Neural cell (in vitro differentiated cells): ENCODE results near the gene RAF1.

ENCODE experiments used
- CTCF ChIP-seq: fragments of 450-650 bp; IDR thresholded peaks from 2 replicates; pipeline ENCODE4 v1.5.1; 2014; ENCODE audit warnings: antibody characterized with exemption, mild to moderate bottlenecking, moderate library complexity; ENCODE audit not compliant: poor library complexity, severe bottlenecking
- EZH2 ChIP-seq: fragments of 200-600, 300-800 bp; shearing (Covaris generic), sonication (generic); IDR thresholded peaks from 2 replicates; pipeline ENCODE4 v1.6.1; 2014; ENCODE audit warnings: antibody characterized with exemption, low read length, borderline replicate concordance, mild to moderate bottlenecking; ENCODE audit not compliant: insufficient read depth, poor library complexity, severe bottlenecking
- REST ChIP-seq: IDR thresholded peaks from 2 replicates; pipeline ENCODE4 v1.6.1; 2012; ENCODE audit warnings: borderline replicate concordance
- SMC3 ChIP-seq: fragments of 450-650 bp; conservative IDR thresholded peaks from 2 replicates; pipeline ENCODE4 v1.6.1; 2014; ENCODE audit warnings: antibody characterized with exemption, mild to moderate bottlenecking, moderate library complexity; ENCODE audit not compliant: poor library complexity
- TAF1 ChIP-seq: IDR thresholded peaks from 2 replicates; pipeline ENCODE4 v1.6.1; 2012; ENCODE audit warnings: low read depth

- TF ChIP-seq CTCF, result no peak
- peak; percentile 74 for TF ChIP-seq TAF1
- no peak for TF ChIP-seq EZH2
- TF ChIP-seq REST, result peak; percentile 64
- TF ChIP-seq SMC3, result peak; percentile 54
These were observed 107.0 kb downstream of the RAF1 start, which contains the start of gene MKRN2 for GRCh38 chr3:12556690-12557472.
